Uterus (tissue), 2 donors: Measurements from ENCODE around the gene CDX2.

ENCODE experiments used
- POLR2A ChIP-seq, 2 donors: fragments of 450-650 bp; IDR thresholded peaks; one replicate each; pipeline ENCODE4 v1.6.1; 2016; ENCODE audit warnings: antibody characterized with exemption in 2 of 2, mild to moderate bottlenecking in 1 of 2, moderate library complexity in 1 of 2
- TF ChIP-seq, protein P1 (sequence below), 4 experiments: fragments of 200-600 bp in 2 of 4; fragments of 450-650 bp in 2 of 4; sonication (generic) in 2 of 4; IDR thresholded peaks; one replicate each; pipeline ENCODE4 v1.5.1; 2016 to 2019; ENCODE audit warnings: antibody characterized with exemption in 4 of 4, mild to moderate bottlenecking in 2 of 4, moderate library complexity in 1 of 4

DNA sequence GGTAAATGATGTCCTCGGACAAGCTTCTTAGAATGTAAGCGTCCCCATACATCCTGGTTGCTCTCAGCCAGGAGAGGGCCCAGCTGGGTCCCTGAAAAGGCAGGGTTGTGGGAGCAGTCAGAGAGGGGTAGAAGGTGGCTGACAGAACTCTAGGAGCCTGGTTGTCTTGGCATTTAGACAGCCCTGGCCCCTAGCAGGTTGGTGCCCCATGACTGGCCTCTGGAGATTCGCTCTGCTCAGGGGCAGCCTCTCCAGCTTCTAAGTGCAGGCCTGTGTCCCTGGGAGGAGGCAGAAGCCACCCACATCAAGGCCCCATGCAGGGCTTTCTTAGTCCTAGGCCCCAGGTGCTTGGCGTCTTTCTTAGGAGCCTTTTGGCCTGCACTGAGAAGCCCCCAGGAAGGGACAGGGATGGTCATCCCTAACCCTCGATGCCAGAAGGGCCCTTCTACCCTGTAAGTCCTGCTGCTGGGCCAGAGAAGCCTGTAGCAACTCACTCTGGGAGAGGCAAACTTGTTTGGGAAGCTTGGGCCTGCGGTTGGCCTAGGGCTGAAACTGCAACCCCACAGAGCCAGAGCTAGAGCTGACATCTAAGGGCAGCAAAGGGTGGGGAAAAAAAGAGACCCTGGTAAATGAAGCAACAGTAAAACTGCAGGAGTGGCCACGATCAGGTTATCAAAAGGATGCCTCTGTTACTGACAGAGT is 2.8 kb upstream of the CDX2 start:
- TF ChIP-seq, protein P1, sequence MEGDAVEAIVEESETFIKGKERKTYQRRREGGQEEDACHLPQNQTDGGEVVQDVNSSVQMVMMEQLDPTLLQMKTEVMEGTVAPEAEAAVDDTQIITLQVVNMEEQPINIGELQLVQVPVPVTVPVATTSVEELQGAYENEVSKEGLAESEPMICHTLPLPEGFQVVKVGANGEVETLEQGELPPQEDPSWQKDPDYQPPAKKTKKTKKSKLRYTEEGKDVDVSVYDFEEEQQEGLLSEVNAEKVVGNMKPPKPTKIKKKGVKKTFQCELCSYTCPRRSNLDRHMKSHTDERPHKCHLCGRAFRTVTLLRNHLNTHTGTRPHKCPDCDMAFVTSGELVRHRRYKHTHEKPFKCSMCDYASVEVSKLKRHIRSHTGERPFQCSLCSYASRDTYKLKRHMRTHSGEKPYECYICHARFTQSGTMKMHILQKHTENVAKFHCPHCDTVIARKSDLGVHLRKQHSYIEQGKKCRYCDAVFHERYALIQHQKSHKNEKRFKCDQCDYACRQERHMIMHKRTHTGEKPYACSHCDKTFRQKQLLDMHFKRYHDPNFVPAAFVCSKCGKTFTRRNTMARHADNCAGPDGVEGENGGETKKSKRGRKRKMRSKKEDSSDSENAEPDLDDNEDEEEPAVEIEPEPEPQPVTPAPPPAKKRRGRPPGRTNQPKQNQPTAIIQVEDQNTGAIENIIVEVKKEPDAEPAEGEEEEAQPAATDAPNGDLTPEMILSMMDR (IDR thresholded peaks at IDR 0.05), result no peak
- no peak for TF ChIP-seq POLR2A (IDR thresholded peaks at IDR 0.05)
